PC-3 (cell line): ENCODE results near the gene CLDN15. TPM values are rescaled to one million over a fixed set of nuclear protein-coding genes. Genes with fewer than 3 reads are reported as not detected.

Source experiments
- ATAC-seq: fragments of 200-7000 bp; cut with Tn5 transposase; 2 replicates; pipeline ENCODE4 v1.9.1; 2020; ENCODE audit warnings: mild to moderate bottlenecking, moderate library complexity
- BruUV-seq: library from RNA; stranded (reverse); fragments of 400-500 nt; replicated peaks from 2 replicates; lab custom pipeline; 2021; lab: Mats Ljungman, UMichigan
- CTCF ChIA-PET: fragments of 300-600 bp; sonication (Branson Sonifier 250); formaldehyde crosslinking; loops from one replicate; lab custom pipeline; 2022; ENCODE audit warnings: antibody characterized with exemption; lab: Charles Lee
- POLR2A ChIA-PET: fragments of 300-600 bp; sonication (Branson Sonifier 250); formaldehyde crosslinking; loops from one replicate; lab custom pipeline; 2022; ENCODE audit warnings: antibody characterized with exemption; ENCODE audit not compliant: unreplicated experiment; lab: Charles Lee
- DNase-seq: peaks from one replicate; pipeline ENCODE4 v3.0.0-alpha.2; 2015
- H2AFZ ChIP-seq: fragments of 300-600 bp; sonication (generic); 2 replicates; pipeline ENCODE4 v1.6.0; 2016; ENCODE audit warnings: antibody characterized with exemption, low read length
- H3F3A ChIP-seq: fragments of 300-600 bp; sonication (generic); one replicate; pipeline ENCODE4 v1.6.0; 2017; ENCODE audit warnings: antibody characterized with exemption, low read length, control low read depth, mild to moderate bottlenecking; ENCODE audit not compliant: unreplicated experiment
- H3K27ac ChIP-seq: fragments of 300-600 bp; sonication (generic); 2 replicates; pipeline ENCODE4 v1.5.1; 2016; ENCODE audit warnings: mild to moderate bottlenecking, low read length
- H3K27me3 ChIP-seq: fragments of 300-600 bp; sonication (generic); 2 replicates; pipeline ENCODE4 v1.6.1; 2016; ENCODE audit warnings: low read length, mixed read lengths
- H3K36me3 ChIP-seq: fragments of 300-600 bp; sonication (generic); 2 replicates; pipeline ENCODE4 v1.6.1; 2016; ENCODE audit warnings: low read depth, mixed run types, low read length, mixed read lengths
- H3K4me1 ChIP-seq: fragments of 300-600 bp; sonication (generic); 2 replicates; pipeline ENCODE4 v1.5.1; 2016; ENCODE audit warnings: low read length; ENCODE audit not compliant: insufficient read depth
- H3K4me2 ChIP-seq: fragments of 300-600 bp; sonication (generic); 2 replicates; pipeline ENCODE4 v1.6.0; 2016; ENCODE audit warnings: low read length
- H3K4me3 ChIP-seq: fragments of 300-600 bp; sonication (generic); 2 replicates; pipeline ENCODE4 v1.5.1; 2016; ENCODE audit warnings: mild to moderate bottlenecking, low read length, mixed read lengths
- H3K79me2 ChIP-seq: fragments of 300-600 bp; sonication (generic); 2 replicates; pipeline ENCODE4 v1.6.1; 2017; ENCODE audit warnings: low read length, mixed read lengths
- H3K9ac ChIP-seq: fragments of 300-600 bp; sonication (generic); 2 replicates; pipeline ENCODE4 v1.6.0; 2016; ENCODE audit warnings: mild to moderate bottlenecking, low read length
- H3K9me2 ChIP-seq: fragments of 300-600 bp; sonication (generic); replicated peaks from 2 replicates; pipeline ENCODE4 v1.6.1; 2016; ENCODE audit warnings: mixed run types, low read length, mixed read lengths
- H3K9me3 ChIP-seq: fragments of 300-600 bp; sonication (generic); 2 replicates; pipeline ENCODE4 v1.6.1; 2016; ENCODE audit warnings: low read length, mixed read lengths
- H4K20me1 ChIP-seq: fragments of 300-600 bp; sonication (generic); 2 replicates; pipeline ENCODE4 v1.6.1; 2016; ENCODE audit warnings: low read length, mixed read lengths
- CTCF ChIP-seq: fragments of 300-600 bp; sonication (generic); conservative IDR thresholded peaks from 2 replicates; pipeline ENCODE4 v1.5.1; 2017; ENCODE audit warnings: antibody characterized with exemption, low read depth, mild to moderate bottlenecking, low read length
- EZH2 ChIP-seq: fragments of 300-600 bp; sonication (generic); IDR thresholded peaks from one replicate; pipeline ENCODE4 v1.6.1; 2017; ENCODE audit warnings: antibody characterized with exemption, mild to moderate bottlenecking, low read length; ENCODE audit not compliant: unreplicated experiment
- EZH2phosphoT487 ChIP-seq: fragments of 300-600 bp; sonication (generic); IDR thresholded peaks from 2 replicates; pipeline ENCODE4 v1.6.1; 2018; ENCODE audit warnings: mild to moderate bottlenecking, antibody characterized with exemption, low read length, borderline replicate concordance
- intact Hi-C: fragments of 100-400 bp; cut with micrococcal nuclease; formaldehyde crosslinking; loops from 2 replicates; pipeline ENCODE4 v1.9.0; 2023
- total RNA-seq: library from RNA; depleted of rRNA; stranded (reverse); fragments of >200 nt; gene quantifications from 2 replicates; pipeline ENCODE4 v1.2.3, GENCODE V29; 2014

The CLDN15 gene
- total RNA-seq, 1 experiment from 2014 or later: 6.7 TPM

GRCh38 chr7:101234636-101235035, 3.0 kb downstream of the CLDN15 start:
- Histone ChIP-seq H3K79me2 (no peaks in the 10 kb centered on the region), H3K27ac (no peak overlapping the region), H4K20me1 (no peaks in the 10 kb centered on the region), H3K9me3 (no peaks in the 10 kb centered on the region), H3K9me2 (no peaks in the 10 kb centered on the region), H3K4me2 (no peak overlapping the region), H3K4me1 (peaks cover 8% of the 10 kb centered on the region; the same call in 1 of the 2 replicates), H3K27me3 (no peaks in the 10 kb centered on the region), H3K9ac (no peak overlapping the region), H3F3A (no peaks in the 10 kb centered on the region), H2AFZ (no peak overlapping the region), H3K4me3 (no peak overlapping the region), H3K36me3 (no peaks in the 10 kb centered on the region)
- ATAC-seq (no peak), DNase-seq (no peak)
- POLR2A ChIA-PET: no interaction called here
- intact Hi-C loops: no loop called here
- no TSS peak for BruUV-seq
- CTCF ChIA-PET: interaction anchor here (0.6 kb wide), 1 partner anchor 16 kb away, joined by 3 read pairs; no protein-coding TSS in a partner anchor
- TF ChIP-seq EZH2phosphoT487 (no peak), EZH2 (no peak), CTCF (no peak)

GRCh38 chr7:101233907-101234547, 3.6 kb downstream of the CLDN15 start:
- Histone ChIP-seq H3K79me2 (no peaks in the 10 kb centered on the region), H2AFZ (no peak overlapping the region), H3K4me3 (no peak overlapping the region), H3K9me2 (no peaks in the 10 kb centered on the region), H3K36me3 (no peaks in the 10 kb centered on the region), H4K20me1 (no peaks in the 10 kb centered on the region), H3K27ac (no peak overlapping the region), H3K9ac (no peak overlapping the region), H3K9me3 (no peaks in the 10 kb centered on the region), H3K27me3 (no peaks in the 10 kb centered on the region), H3F3A (no peaks in the 10 kb centered on the region), H3K4me1 (peaks cover 8% of the 10 kb centered on the region; the same call in 1 of the 2 replicates), H3K4me2 (no peak overlapping the region)
- intact Hi-C loops: no loop called here
- ChIA-PET CTCF (interaction anchor here (0.6 kb wide), 1 partner anchor 15 kb away, joined by 3 read pairs; no protein-coding TSS in a partner anchor), POLR2A (no interaction called here)
- ATAC-seq (no peak), DNase-seq (no peak)
- BruUV-seq: no TSS peak
- no peak for TF ChIP-seq EZH2
- TF ChIP-seq CTCF: no peak
